Measurements from ENCODE around the gene SPATA2. TPM values are rescaled to one million over a fixed set of nuclear protein-coding genes. Genes with fewer than 3 reads are reported as not detected.
"Not testable (repeated sequence)": the region's sequence is repeated elsewhere in the genome, so short reads cannot be mapped to it uniquely, and the experiment has no call there.

The SPATA2 gene
- total and polyA plus RNA-seq, 2 donors (not counting 3 experiments of a cell fraction or from before 2014, with no cell fraction given), result 4.9 to 6.1 TPM

DNA sequence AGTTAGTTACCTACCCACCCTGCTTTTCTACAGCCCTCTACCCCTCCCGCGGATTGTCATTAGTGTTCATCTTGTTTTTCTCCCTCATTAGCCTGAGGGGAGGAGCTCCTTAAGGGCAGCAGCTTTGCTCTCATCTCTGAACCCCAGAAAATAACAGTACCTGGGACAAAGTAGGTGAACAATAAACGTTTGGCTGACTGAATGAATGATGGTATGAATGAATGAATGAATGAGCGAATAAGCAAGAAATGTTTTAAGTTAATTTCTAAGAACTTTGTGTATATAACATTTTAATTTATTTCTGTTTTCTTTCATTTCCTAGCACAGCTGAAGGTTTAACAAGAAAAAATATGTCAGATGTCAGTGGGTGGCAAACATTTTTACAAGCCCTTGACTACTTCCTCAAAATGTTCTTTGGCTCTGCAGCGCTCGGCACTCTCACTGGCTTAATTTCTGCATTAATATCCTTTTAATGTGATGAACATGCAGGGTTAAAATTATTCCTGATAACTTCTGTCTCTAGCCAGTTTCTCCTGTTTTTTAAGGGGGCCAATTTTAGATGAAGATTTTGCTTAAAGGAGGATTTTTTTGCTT is 52.6 kb downstream of the SPATA2 start:
- ChIA-PET CTCF (no interaction called here), POLR2A (no interaction called here)
- Histone ChIP-seq H3K9ac (replicated peaks; ENCODE audit: extremely low read depth, insufficient read depth, low read length) (no peak overlapping the region), H3K79me2 (ENCODE audit: control insufficient read depth, insufficient read depth, low read length) (no peaks in the 10 kb centered on the region), H3K9me3 (replicated peaks; ENCODE audit: control insufficient read depth, insufficient read depth, low read length) (no peaks in the 10 kb centered on the region), H3K36me3 (ENCODE audit: control insufficient read depth in 2 of 2, extremely low read depth in 1 of 2, insufficient read depth in 2 of 2, low read length in 2 of 2) (peaks cover 0 to 2% of the 10 kb centered on the region in 2 experiments), H2AFZ (ENCODE audit: low read depth, low read length) (no peak overlapping the region), H3K27ac (ENCODE audit: insufficient read depth, low read depth, low read length) (no peak overlapping the region), H3K9me1 (replicated peaks; ENCODE audit: control insufficient read depth, extremely low read depth, insufficient read depth, low read length) (no peaks in the 10 kb centered on the region), H3K4me2 (ENCODE audit: insufficient read depth, low read length) (no peak overlapping the region), H3K4me3 (replicated peaks in 1 of 3; ENCODE audit: insufficient read depth in 1 of 3, low read depth in 1 of 3, low read length in 3 of 3) (no peak overlapping the region), H3K27me3 (ENCODE audit: control insufficient read depth in 2 of 2, insufficient read depth in 2 of 2, low read length in 2 of 2) (no peaks in the 10 kb centered on the region), H3K4me1 (ENCODE audit: control insufficient read depth, extremely low read depth, insufficient read depth, low read length) (no peaks in the 10 kb centered on the region), H4K20me1 (replicated peaks; ENCODE audit: control insufficient read depth, extremely low read depth, insufficient read depth, low read length) (no peaks in the 10 kb centered on the region)
- dilution Hi-C loops (cut with MboI; ENCODE audit: extremely low pct_ligation_motif_present, low sequenced_read_pairs) (no loop called here), intact Hi-C loops (cut with micrococcal nuclease) (no loop called here)
- BruUV-seq (replicated peaks), result no TSS peak
- FAIRE-seq (no peak), DNase-seq (ENCODE audit: low read depth, low spot score) (no peak)
- TF ChIP-seq FOS (IDR thresholded peaks at IDR 0.05; ENCODE audit: borderline replicate concordance, insufficient read depth, low read length) (no peak), POLR2A (IDR thresholded peaks at IDR 0.05; ENCODE audit: low read depth, low read length) (no peak), CTCF (IDR thresholded peaks at IDR 0.05; ENCODE audit: extremely low read depth in 1 of 2, insufficient read depth in 1 of 2, low read depth in 1 of 2, low read length in 2 of 2) (no peak), MYC (IDR thresholded peaks at IDR 0.05; ENCODE audit: low read depth, low read length) (no peak), POLR2AphosphoS5 (IDR thresholded peaks at IDR 0.05; ENCODE audit: insufficient read depth, low read depth, low read length) (no peak), JUN (IDR thresholded peaks at IDR 0.05; ENCODE audit: borderline replicate concordance, insufficient read depth, insufficient read length, low read depth) (no peak), EZH2 (IDR thresholded peaks at IDR 0.05; ENCODE audit: borderline replicate concordance, low read depth, low read length, severe bottlenecking) (no peak), GATA2 (IDR thresholded peaks at IDR 0.05; ENCODE audit: insufficient read depth, insufficient read length, low read depth, low read length) (no peak)
- TF ChIP-seq, protein P1, sequence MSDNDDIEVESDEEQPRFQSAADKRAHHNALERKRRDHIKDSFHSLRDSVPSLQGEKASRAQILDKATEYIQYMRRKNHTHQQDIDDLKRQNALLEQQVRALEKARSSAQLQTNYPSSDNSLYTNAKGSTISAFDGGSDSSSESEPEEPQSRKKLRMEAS (IDR thresholded peaks at IDR 0.05; ENCODE audit: insufficient read depth, insufficient read length), result no peak

GRCh38 chr20:49861232-49861631 is 54.1 kb downstream of the SPATA2 start:
- H3K36me3 ChIP-seq (ENCODE audit: control insufficient read depth in 2 of 2, extremely low read depth in 1 of 2, insufficient read depth in 2 of 2, low read length in 2 of 2); DNase-seq (ENCODE audit: low read depth, low spot score); POLR2A ChIA-PET; H3K4me1 ChIP-seq (ENCODE audit: control insufficient read depth, extremely low read depth, insufficient read depth, low read length); H3K4me2 ChIP-seq (ENCODE audit: insufficient read depth, low read length); H3K9me3 ChIP-seq (replicated peaks; ENCODE audit: control insufficient read depth, insufficient read depth, low read length); BruUV-seq (replicated peaks); H4K20me1 ChIP-seq (replicated peaks; ENCODE audit: control insufficient read depth, extremely low read depth, insufficient read depth, low read length); H3K4me3 ChIP-seq (replicated peaks in 1 of 3; ENCODE audit: insufficient read depth in 1 of 3, low read depth in 1 of 3, low read length in 3 of 3); intact Hi-C loops (cut with micrococcal nuclease); H3K79me2 ChIP-seq (ENCODE audit: control insufficient read depth, insufficient read depth, low read length); H3K9ac ChIP-seq (replicated peaks; ENCODE audit: extremely low read depth, insufficient read depth, low read length); H3K27ac ChIP-seq (ENCODE audit: insufficient read depth, low read depth, low read length); FAIRE-seq; H3K9me1 ChIP-seq (replicated peaks; ENCODE audit: control insufficient read depth, extremely low read depth, insufficient read depth, low read length); dilution Hi-C loops (cut with MboI; ENCODE audit: extremely low pct_ligation_motif_present, low sequenced_read_pairs); H2AFZ ChIP-seq (ENCODE audit: low read depth, low read length); H3K27me3 ChIP-seq (ENCODE audit: control insufficient read depth in 2 of 2, insufficient read depth in 2 of 2, low read length in 2 of 2): not testable (repeated sequence)
- CTCF ChIA-PET, result interaction anchor here (0.7 kb wide), 1 partner anchor 27 kb away, joined by 4 read pairs; no protein-coding TSS in a partner anchor

Data from endothelial cell of umbilical vein (primary cell).